GM23248 (cell line): Measurements from ENCODE around the gene YOD1. TPM values are rescaled to one million over a fixed set of nuclear protein-coding genes. Genes with fewer than 3 reads are reported as not detected.

Source experiments
- DNase-seq: peaks from one replicate; pipeline ENCODE4 v3.0.0-alpha.2; 2015
- H2AFZ ChIP-seq: fragments of 200-600 bp; sonication (generic); 2 replicates; pipeline ENCODE4 v1.6.1; 2016; ENCODE audit warnings: antibody characterized with exemption
- H3F3A ChIP-seq: fragments of 200-600 bp; sonication (generic); 2 replicates; pipeline ENCODE4 v1.6.1; 2016; ENCODE audit warnings: mild to moderate bottlenecking, antibody characterized with exemption, mixed run types; ENCODE audit not compliant: insufficient read depth
- H3K27ac ChIP-seq: fragments of 200-600 bp; sonication (generic); 2 replicates; pipeline ENCODE4 v1.5.1; 2016; ENCODE audit warnings: mild to moderate bottlenecking
- H3K27me3 ChIP-seq: fragments of 200-600 bp; sonication (generic); replicated peaks from 2 replicates; pipeline ENCODE4 v1.6.1; 2016; ENCODE audit warnings: mild to moderate bottlenecking; ENCODE audit not compliant: insufficient read depth
- H3K36me3 ChIP-seq: fragments of 200-600 bp; sonication (generic); 2 replicates; pipeline ENCODE4 v1.6.1; 2016; ENCODE audit warnings: low read depth, mild to moderate bottlenecking
- H3K4me1 ChIP-seq: fragments of 200-600 bp; sonication (generic); 2 replicates; pipeline ENCODE4 v1.6.1; 2016; ENCODE audit warnings: mild to moderate bottlenecking; ENCODE audit not compliant: insufficient read depth
- H3K4me2 ChIP-seq: fragments of 200-600 bp; sonication (generic); one replicate; pipeline ENCODE4 v1.6.1; 2016; ENCODE audit warnings: mild to moderate bottlenecking; ENCODE audit not compliant: unreplicated experiment
- H3K4me3 ChIP-seq: fragments of 200-600 bp; sonication (generic); 2 replicates; pipeline ENCODE4 v1.5.1; 2016; ENCODE audit warnings: mild to moderate bottlenecking
- H3K79me2 ChIP-seq: fragments of 200-600 bp; sonication (generic); 2 replicates; pipeline ENCODE4 v1.6.1; 2016; ENCODE audit warnings: mild to moderate bottlenecking; ENCODE audit not compliant: insufficient read depth
- H3K9ac ChIP-seq: fragments of 200-600 bp; sonication (generic); 2 replicates; pipeline ENCODE4 v1.6.1; 2016; ENCODE audit warnings: mild to moderate bottlenecking
- H3K9me2 ChIP-seq: fragments of 200-600 bp; sonication (generic); 2 replicates; pipeline ENCODE4 v1.6.1; 2016; ENCODE audit warnings: mixed run types, mild to moderate bottlenecking, moderate library complexity; ENCODE audit not compliant: insufficient read depth
- H3K9me3 ChIP-seq: fragments of 200-600 bp; sonication (generic); one replicate; pipeline ENCODE4 v1.6.1; 2017; ENCODE audit warnings: low read depth
- H4K20me1 ChIP-seq: fragments of 200-600 bp; sonication (generic); 2 replicates; pipeline ENCODE4 v1.6.0; 2016; ENCODE audit not compliant: insufficient read depth
- EZH2 ChIP-seq: fragments of 200-600 bp; sonication (generic); IDR thresholded peaks from 2 replicates; pipeline ENCODE4 v1.6.1; 2018; ENCODE audit warnings: antibody characterized with exemption, mild to moderate bottlenecking; ENCODE audit not compliant: insufficient read depth, poor library complexity, severe bottlenecking
- EZH2phosphoT487 ChIP-seq: fragments of 200-600 bp; sonication (generic); IDR thresholded peaks from 2 replicates; pipeline ENCODE4 v1.6.1; 2018; ENCODE audit warnings: antibody characterized with exemption, moderate library complexity, mild to moderate bottlenecking, low read depth; ENCODE audit not compliant: insufficient read depth
- WGBS, 2 experiments: methylation state at CpG; one replicate each; pipeline ENCODE4 v1.1.6; 2015 to 2017; ENCODE audit warnings: low lambda C conversion rate in 2 of 2, low coverage in 1 of 2; ENCODE audit errors: missing lambda C conversion rate in 2 of 2; 5-methylcytosine and 5-hydroxymethylcytosine counted together
- in situ Hi-C: fragments of 300-500 bp; cut with MboI; formaldehyde crosslinking; loops from 2 replicates; pipeline ENCODE4 v1.15.0; 2020
- polyA plus RNA-seq: library from polyadenylated mRNA; unstranded; fragments of >200 nt; fragmentation: Nextera tagmentation; extraction: Ambion mirVana; gene quantifications from 2 replicates; pipeline ENCODE4 v1.2.1, GENCODE V29; 2016
- total RNA-seq: library from RNA; depleted of rRNA; stranded (reverse); fragments of >200 nt; shearing (Covaris generic); gene quantifications from 2 replicates; pipeline ENCODE4 v1.2.3, GENCODE V29; 2014

The YOD1 gene
- total and polyA plus RNA-seq, 2 experiments from 2014 or later: 2.4 to 6.7 TPM

DNA sequence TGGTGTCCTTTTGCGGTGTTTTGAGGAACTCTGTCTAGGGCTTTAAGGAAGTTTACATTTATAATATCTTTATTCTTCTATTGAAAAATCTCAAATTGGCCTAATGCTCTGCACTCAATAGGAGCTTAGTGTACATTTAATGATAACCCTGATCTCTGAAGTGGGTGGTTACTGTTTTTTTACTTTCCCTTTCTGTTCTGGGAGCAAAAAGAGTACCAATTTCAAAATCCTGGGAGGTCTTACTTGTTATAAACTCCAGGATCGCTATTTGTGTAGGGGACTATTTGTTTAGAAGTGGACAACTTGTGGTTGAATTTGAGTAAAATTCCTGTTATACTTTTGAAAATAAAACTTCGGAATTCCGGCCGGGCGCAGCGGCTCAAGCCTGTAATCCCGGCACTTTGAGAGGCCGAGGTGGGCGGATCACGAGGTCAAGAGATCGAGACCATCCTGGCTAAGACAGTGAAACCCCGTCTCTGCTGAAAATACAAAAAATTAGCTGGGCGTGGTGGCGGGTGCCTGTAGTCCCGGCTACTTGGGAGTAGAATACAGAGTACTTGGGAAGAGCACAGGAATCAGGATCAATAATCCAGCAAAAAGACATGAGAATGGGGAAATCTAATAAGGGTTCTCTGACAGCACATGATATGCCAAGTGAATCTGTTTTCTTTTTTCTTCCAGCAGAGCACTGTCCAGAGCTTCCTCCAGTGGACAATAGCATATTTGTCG is 38.8 kb upstream of the YOD1 start:
- no peaks in the 10 kb centered on the region for H3F3A ChIP-seq
- WGBS, 2 experiments: 85 to 92% methylated on average over 17 of the region's 17 CpGs
- H3K9me3 ChIP-seq: no peaks in the 10 kb centered on the region
- H3K27ac ChIP-seq: no peak overlapping the region
- H3K9me2 ChIP-seq: no peaks in the 10 kb centered on the region
- no peaks in the 10 kb centered on the region for H3K4me1 ChIP-seq
- no peak overlapping the region for H3K9ac ChIP-seq
- in situ Hi-C loops: loop anchor here (5.0 kb wide), 1 partner anchor 328 kb away; no protein-coding TSS in a partner anchor
- no peak overlapping the region for H3K4me2 ChIP-seq
- H3K4me3 ChIP-seq: no peak overlapping the region
- no peaks in the 10 kb centered on the region for H4K20me1 ChIP-seq
- TF ChIP-seq EZH2phosphoT487 (no peak), EZH2 (no peak)
- no peaks in the 10 kb centered on the region for H3K79me2 ChIP-seq
- peaks cover 9% of the 10 kb centered on the region for H3K27me3 ChIP-seq
- no peak overlapping the region for H2AFZ ChIP-seq
- no peaks in the 10 kb centered on the region for H3K36me3 ChIP-seq
- DNase-seq: no peak

DNA sequence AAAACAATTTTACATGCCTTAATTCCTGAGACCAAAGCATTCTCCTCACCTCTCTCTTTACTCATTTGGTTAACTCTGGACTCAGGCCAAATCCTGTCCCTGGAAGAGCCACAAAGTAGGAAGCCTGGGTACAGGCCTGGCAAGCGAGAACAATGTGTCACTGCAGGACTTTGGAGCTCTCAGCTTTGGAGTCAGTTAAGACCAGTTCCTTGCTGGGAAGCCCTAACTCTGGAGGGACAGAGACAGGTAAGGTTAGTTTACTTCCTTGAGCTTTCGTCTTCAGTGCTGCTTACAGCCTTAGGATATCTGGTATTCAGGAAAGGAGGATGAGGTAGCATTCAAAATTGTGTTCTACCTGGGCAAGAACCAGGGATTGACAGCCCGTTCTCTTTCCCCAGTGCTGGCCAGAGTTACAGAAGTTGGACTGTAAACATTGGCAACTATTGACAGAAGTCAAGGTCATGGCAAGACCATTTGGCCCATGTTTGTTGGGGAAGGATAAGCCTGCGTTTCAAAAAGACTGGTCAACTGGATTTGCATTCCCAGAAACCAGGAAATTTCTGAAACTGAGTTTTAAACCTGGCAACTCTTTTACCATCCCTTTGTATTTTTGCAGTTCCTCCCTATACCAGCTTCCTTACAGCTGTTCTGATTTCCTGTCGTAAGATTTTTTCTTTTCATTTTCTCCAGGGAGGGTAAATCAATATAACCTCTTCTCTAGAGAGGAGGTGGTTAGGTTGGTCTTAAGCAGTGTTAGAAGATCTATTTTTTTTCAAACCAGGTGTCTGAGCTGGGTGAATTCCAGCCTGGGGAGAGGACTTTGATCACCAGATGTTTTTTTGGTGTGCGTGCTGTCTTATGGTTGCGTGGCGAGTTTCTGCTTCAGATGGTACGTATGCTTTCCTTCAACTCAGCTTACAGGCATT is 38.0 kb upstream of the YOD1 start, which contains the start of gene C4BPB:
Gene C4BPB (plus strand): TSS at position 160 of the 926 bp plus-strand sequence. CDS start 672 bp downstream, at position 832.
- Histone ChIP-seq H3K4me3 (no peak within 1 kb of the TSS), H3F3A (no peaks in the 10 kb centered on the region), H3K79me2 (no peaks in the 10 kb centered on the region), H3K4me1 (0 out of 2 replicates have a peak, but pooled peaks cover 3% of the 10 kb centered on the region), H3K9me2 (no peaks in the 10 kb centered on the region), H4K20me1 (no peaks in the 10 kb centered on the region), H3K9ac (no peak within 1 kb of the TSS), H3K27ac (no peak within 1 kb of the TSS), H3K27me3 (peaks cover 9% of the 10 kb centered on the region; the same call in 1 of the 2 replicates), H2AFZ (no peak within 1 kb of the TSS), H3K36me3 (no peaks in the 10 kb centered on the region), H3K4me2 (no peak within 1 kb of the TSS), H3K9me3 (no peaks in the 10 kb centered on the region)
- DNase-seq: no peak
- TF ChIP-seq EZH2phosphoT487 (no peak), EZH2 (no peak)
- 87 to 90% methylated on average over 9 of the region's 9 CpGs for WGBS, 2 experiments
- in situ Hi-C loops: loop anchor here (5.0 kb wide), 1 partner anchor 328 kb away; no protein-coding TSS in a partner anchor

DNA sequence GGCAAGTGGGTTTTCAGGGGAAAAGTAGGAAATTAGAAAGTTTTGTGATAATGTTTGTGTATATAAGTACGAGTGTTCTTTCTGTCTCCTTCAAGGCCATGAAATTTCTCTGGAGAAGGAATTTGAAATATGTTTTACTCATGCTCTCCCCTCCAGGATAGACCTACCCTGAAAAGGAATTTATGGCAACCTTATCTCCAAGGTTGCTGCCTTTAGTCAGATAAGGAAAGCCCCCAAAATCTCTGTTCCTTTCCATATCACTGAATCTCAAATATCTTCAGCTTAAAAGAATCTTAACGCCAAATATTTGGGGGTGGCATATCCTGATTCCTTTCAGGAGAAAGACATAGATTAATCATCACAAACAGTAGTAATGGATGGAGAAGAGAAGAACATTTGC is 37.2 kb upstream of the YOD1 start:
- H2AFZ ChIP-seq: no peak overlapping the region
- H3F3A ChIP-seq: no peaks in the 10 kb centered on the region
- no peak overlapping the region for H3K27ac ChIP-seq
- no peaks in the 10 kb centered on the region for H3K9me2 ChIP-seq
- no peaks in the 10 kb centered on the region for H3K79me2 ChIP-seq
- H3K9me3 ChIP-seq: no peaks in the 10 kb centered on the region
- in situ Hi-C loops: loop anchor here (5.0 kb wide), 1 partner anchor 329 kb away; no protein-coding TSS in a partner anchor
- no peaks in the 10 kb centered on the region for H4K20me1 ChIP-seq
- no peaks in the 10 kb centered on the region for H3K36me3 ChIP-seq
- 67 to 71% methylated on average over 2 of the region's 2 CpGs for WGBS, 2 experiments
- no peak for DNase-seq
- peaks cover 13% of the 10 kb centered on the region for H3K27me3 ChIP-seq
- H3K9ac ChIP-seq: no peak overlapping the region
- no peak overlapping the region for H3K4me2 ChIP-seq
- H3K4me3 ChIP-seq: no peak overlapping the region
- TF ChIP-seq EZH2: no peak
- TF ChIP-seq EZH2phosphoT487: no peak
- 0 out of 2 replicates have a peak, but pooled peaks cover 3% of the 10 kb centered on the region for H3K4me1 ChIP-seq

DNA sequence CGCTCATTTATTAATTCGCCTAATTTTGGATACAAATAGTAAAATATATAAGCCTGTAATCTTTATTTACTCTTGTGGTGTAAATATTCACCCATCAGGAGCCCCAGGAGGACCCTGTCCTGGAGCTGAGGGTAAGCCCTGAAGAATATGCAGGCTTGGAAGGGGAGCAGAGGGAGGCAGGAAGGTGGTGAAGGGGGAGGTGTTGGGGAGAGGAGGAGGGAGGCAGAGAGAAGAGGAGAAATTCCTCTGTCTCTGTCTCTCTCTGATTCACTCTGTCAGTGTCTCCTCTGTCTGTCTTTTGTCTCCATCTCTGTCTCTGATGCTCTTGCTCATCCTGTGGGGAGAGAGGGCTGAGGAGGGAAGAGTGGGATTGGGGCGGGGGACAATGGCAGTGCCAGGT is 34.9 kb upstream of the YOD1 start:
- Histone ChIP-seq H3K9me3 (no peaks in the 10 kb centered on the region), H3K9ac (no peak overlapping the region), H3F3A (no peaks in the 10 kb centered on the region), H3K79me2 (no peaks in the 10 kb centered on the region), H4K20me1 (no peaks in the 10 kb centered on the region), H3K4me1 (0 out of 2 replicates have a peak, but pooled peaks cover 3% of the 10 kb centered on the region), H2AFZ (no peak overlapping the region), H3K27me3 (peaks cover 21% of the 10 kb centered on the region), H3K36me3 (no peaks in the 10 kb centered on the region), H3K27ac (no peak overlapping the region), H3K4me2 (no peak overlapping the region), H3K4me3 (no peak overlapping the region), H3K9me2 (no peaks in the 10 kb centered on the region)
- in situ Hi-C loops: loop anchor here (5.0 kb wide), 1 partner anchor 331 kb away; no protein-coding TSS in a partner anchor
- WGBS, 2 experiments: 44 to 50% methylated on average over 3 of the region's 3 CpGs
- no peak for TF ChIP-seq EZH2phosphoT487
- no peak for TF ChIP-seq EZH2
- no peak for DNase-seq
